ENCODE data around the gene C7. TPM values are rescaled to one million over a fixed set of nuclear protein-coding genes. Genes with fewer than 3 reads are reported as not detected.

The C7 gene
- total RNA-seq, 2 donors from 2014 or later, result not detected

DNA sequence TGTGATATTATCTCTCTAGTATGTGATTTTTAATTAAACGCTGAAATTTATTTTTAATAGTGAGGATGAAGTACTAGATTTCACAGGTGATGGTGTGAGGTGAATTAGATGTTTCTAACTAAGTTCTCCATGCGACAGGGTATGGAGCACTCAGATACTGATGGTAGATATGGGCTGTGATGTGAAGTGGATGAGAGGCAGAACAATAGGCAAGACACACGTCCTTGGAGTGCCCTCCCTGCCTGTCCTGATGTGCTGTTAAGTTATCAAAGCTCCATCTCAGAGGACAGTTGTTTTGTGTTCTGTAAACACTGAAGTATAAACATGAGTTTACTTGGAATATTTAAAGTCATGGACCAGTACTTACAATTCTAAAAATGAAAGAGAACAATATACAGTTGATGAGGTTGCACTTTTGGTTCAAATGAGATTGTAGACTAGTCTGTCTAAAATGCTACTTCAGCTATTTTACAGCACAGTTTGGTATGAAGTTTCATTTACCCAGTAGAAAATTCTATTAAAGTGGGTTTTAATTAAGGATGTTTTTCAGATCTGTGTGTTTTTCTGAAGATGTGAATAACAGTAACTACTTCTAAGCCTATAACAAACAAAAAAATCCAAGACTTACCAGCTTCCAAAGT lies 64.2 kb downstream of the C7 start:
- ATAC-seq (no peak), DNase-seq (ENCODE audit: low spot score in 2 of 2) (no peak)
- H3K9me3 Mint-ChIP-seq, result no peaks in the 10 kb centered on the region

DNA sequence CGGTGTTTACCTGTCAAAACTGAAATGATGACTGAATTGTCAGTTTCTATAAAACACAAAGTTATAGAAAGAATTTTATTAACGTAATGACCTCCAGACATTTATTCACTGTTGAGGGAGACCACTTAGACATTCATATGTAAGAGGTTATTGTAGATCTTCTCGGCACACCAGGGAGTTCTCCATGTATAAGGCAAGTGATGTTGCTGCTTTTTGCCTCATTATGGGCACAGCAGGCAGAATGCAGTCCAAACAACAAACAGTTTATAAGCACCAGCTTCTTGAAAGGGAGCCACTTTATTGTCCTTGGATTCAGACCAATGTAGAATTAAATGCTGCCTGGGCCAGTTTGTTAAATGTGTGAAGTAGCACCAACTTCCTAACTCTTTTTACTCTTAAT lies 66.7 kb downstream of the C7 start:
- H3K9me3 Mint-ChIP-seq, result no peaks in the 10 kb centered on the region
- H3K36me3 Mint-ChIP-seq, result no peaks in the 10 kb centered on the region

More for the DNA sequence above, 64.2 kb downstream of the C7 start:
- Mint-ChIP-seq H3K36me3 (no peaks in the 10 kb centered on the region), H3K27ac (no peak overlapping the region)

DNA sequence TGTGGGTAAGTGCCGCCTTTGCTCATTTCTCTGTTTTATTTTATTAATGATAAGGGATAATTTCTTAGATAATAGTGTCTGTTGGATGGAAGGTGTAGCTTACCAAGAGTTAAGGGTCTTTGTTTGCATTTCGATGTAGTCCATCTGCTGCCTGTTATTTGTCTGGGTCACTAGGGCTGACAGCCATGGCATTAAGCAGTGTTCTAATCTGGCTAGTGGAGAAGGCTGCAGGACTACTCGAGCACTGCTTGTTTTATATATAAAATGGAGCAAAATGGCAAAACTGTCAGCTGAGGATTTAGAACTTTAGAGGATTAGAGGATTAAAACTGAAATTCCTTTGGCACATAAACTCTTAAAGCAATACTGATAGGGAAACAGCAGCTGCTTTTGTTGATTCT lies 67.5 kb downstream of the C7 start:
- no peaks in the 10 kb centered on the region for H3K36me3 Mint-ChIP-seq
- no peaks in the 10 kb centered on the region for H3K9me3 Mint-ChIP-seq
- no peak for DNase-seq (ENCODE audit: low spot score in 2 of 2)
- H3K27ac Mint-ChIP-seq, result no peak overlapping the region
- ATAC-seq, result no peak

More for the DNA sequence above, 66.7 kb downstream of the C7 start:
- no peak for ATAC-seq
- DNase-seq (ENCODE audit: low spot score in 2 of 2), result no peak
- no peak overlapping the region for H3K27ac Mint-ChIP-seq

DNA sequence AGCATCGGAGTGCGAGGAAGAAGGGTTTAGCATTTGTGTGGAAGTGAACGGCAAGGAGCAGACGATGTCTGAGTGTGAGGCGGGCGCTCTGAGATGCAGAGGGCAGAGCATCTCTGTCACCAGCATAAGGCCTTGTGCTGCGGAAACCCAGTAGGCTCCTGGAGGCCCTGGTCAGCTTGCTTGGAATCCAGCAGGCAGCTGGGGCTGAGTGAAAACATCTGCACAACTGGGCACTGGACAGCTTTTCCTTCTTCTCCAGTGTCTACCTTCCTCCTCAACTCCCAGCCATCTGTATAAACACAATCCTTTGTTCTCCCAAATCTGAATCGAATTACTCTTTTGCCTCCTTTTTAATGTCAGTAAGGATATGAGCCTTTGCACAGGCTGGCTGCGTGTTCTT lies 72.1 kb downstream of the C7 start:
- ATAC-seq (no peak), DNase-seq (ENCODE audit: low spot score in 2 of 2) (no peak)
- Mint-ChIP-seq H3K27ac (no peak overlapping the region), H3K9me3 (no peaks in the 10 kb centered on the region), H3K36me3 (no peaks in the 10 kb centered on the region)

DNA sequence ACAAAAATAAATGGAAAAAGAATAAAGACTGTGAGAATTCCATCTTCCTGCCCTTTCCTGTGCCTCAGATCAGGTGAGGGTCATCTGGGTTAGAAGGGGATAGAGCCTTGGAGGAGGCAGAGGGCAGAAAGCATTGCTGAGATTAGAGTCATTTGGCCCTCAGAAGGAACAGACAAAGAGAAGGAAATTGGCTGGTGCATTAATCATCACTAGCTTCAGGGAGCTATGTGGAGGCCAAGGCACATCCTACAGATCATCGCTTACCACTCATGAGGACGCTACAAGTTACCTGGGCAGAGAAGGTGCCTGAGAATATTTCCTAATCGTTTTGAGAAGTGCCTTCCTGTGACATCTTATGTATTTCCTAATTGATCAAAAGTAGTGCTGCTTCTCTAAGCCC lies 74.5 kb downstream of the C7 start:
- ATAC-seq (no peak), DNase-seq (ENCODE audit: low spot score in 2 of 2) (no peak)
- no peaks in the 10 kb centered on the region for H3K9me3 Mint-ChIP-seq
- no peaks in the 10 kb centered on the region for H3K36me3 Mint-ChIP-seq
- H3K27ac Mint-ChIP-seq, result no peak overlapping the region

DNA sequence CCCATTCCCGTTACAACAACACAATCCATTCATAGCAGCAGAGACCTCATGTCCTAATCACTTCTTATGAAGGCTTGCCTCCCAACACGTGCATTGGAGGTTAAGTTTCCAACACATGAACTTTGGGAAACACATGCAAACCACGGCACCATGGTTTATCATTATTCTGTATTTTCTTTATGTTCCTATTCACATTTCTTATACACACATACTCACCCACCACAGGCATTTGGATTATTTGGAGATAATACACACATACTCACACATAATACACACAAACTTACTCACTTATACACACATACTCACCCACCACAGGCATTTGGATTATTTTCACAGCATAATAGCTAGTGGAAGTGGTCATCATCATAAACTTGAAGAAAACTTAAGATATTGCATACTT lies 75.6 kb downstream of the C7 start:
- Mint-ChIP-seq H3K9me3 (no peaks in the 10 kb centered on the region), H3K27ac (no peak overlapping the region)
- no peak for DNase-seq (ENCODE audit: low spot score in 2 of 2)

DNA sequence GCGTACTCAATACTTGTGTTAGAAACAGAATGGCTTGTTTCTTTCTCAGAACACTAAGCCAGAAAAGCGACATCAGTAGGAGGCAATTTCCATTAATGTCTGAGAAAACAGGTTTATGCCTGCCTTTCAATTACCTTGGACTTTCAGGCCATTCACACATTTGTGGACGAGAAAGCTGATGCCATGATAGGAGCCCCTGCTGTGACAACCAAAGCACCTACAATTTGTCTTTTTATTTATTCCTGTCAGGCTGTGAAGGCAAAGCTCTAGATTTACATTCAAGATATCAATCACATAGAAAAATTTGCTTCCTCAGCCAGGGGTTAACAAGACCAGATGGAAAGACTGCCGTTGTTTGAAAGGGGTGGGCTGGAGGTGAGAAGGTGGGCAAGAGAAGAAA lies 76.2 kb downstream of the C7 start:
- no peak for DNase-seq (ENCODE audit: low spot score in 2 of 2)
- Mint-ChIP-seq H3K36me3 (no peaks in the 10 kb centered on the region), H3K9me3 (no peaks in the 10 kb centered on the region), H3K27ac (no peak overlapping the region)
- no peak for ATAC-seq

More for the DNA sequence above, 75.6 kb downstream of the C7 start:
- no peaks in the 10 kb centered on the region for H3K36me3 Mint-ChIP-seq
- no peak for ATAC-seq

DNA sequence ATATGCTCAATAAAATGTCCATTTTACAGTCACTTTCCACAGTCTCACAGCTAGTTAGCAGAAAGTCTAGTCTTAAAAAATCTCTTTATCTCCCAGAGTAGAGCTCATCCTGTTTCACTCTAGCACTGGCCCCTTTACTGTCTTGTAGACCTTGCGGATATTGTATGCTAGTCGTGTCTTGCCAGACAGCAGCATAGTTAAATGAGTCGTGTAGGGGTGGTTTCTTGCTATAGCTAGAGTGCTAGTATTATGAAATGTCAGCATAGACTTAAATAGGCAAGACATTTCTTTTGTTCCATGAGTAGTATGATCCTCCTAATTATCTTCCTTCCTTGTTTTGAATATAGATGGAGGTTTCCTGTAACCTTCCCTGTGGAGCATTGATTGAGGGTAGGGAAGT lies 77.4 kb downstream of the C7 start:
- no peaks in the 10 kb centered on the region for H3K9me3 Mint-ChIP-seq
- H3K27ac Mint-ChIP-seq, result no peak overlapping the region
- no peak for ATAC-seq
- H3K36me3 Mint-ChIP-seq, result no peaks in the 10 kb centered on the region
- DNase-seq (ENCODE audit: low spot score in 2 of 2), result no peak

DNA sequence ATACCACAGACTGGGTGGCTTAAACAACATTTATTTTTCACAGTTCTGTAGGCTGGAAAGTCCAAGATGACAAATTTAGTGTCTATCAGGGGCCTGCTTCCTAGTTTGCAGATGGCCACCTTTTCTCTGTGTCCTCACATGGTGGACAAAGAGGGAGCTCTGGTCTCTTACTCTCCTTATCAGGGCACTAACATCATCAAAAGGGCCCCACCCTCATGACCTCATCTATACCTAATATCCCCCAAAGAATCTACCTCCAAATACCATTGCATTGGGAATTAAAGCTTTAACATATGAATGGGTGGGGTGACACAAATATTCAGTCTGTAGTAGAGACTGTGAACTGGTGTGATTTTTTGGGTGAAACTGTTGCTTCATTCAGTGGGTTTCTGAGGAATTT lies 78.1 kb downstream of the C7 start:
- DNase-seq (ENCODE audit: low spot score in 2 of 2) (no peak), ATAC-seq (no peak)
- no peaks in the 10 kb centered on the region for H3K9me3 Mint-ChIP-seq
- no peaks in the 10 kb centered on the region for H3K36me3 Mint-ChIP-seq
- no peak overlapping the region for H3K27ac Mint-ChIP-seq

DNA sequence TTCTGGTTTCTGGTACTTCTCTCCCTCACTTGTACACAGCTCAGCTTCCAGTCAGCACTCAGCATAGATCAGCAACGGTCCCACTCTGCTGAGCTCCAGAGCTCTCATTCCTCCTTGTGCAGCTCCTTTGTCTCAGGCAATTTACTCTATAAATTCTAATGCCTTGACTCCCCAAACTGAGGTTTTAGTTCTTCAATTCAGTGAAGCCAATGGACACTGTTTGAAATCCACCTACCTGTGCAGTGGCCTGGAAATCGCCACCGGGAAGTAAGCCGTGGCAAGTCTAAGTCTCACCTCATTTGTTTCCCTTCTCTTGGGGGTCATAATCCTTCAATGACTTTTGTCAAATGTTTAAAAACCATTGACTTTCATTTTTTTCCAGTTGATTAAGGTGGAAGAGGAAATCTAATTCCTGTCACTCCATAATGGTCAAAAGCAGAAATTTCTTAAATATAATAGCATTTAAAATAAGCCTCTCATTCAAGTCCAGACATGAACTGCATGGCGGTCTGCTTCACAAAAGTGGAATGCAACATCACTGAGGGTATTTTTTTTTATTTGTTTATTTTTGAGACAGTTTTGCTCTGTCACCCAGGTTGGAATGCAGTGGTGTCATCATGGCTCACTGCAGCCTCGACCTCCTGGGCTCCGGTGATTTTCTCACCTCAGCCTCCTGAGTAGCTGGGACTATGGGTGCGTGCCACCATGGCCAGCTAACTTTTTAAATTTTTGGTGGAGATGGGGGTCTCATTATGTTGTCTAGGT lies 79.6 kb downstream of the C7 start:
- no peak overlapping the region for H3K27ac Mint-ChIP-seq
- H3K36me3 Mint-ChIP-seq, result no peaks in the 10 kb centered on the region
- no peak for ATAC-seq
- DNase-seq (ENCODE audit: low spot score in 2 of 2), result no peak
- no peaks in the 10 kb centered on the region for H3K9me3 Mint-ChIP-seq

DNA sequence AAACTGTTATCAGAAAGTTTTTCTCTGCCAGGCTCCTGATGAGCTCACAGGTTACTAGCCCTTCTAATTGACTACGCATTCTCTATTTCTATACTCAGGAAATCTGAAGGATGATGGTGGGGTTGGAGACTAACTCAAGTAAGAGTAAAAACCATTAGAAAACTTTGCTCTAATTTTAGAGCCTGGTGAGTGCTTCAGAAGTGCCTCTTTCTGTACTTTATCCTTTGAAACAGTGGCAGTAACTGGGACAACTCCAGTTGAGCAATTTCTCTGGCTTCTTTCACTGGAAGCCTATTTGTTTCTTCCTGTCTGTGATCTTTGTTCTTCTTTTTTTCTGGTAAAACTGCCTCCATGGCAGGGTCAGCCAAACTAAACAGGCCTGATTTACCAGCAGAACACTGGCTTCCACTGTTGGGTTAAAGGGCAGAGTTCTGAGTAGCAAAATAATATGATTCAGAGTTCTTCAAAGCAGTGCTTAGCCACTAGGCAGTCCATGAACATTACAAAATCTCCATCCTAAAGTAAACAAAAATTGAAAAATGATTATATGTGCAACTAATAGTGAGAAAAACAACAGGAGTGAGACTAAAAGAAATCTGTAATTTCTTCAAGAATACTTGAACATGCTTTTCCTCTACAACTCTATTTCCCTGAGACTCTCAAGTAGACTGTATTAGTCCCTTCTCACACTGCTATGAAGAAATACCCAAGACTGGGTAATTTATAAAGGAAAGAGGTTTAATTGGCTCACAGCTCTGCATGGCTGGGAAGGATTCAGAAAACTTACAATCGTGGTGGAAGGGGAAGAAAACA lies 82.1 kb downstream of the C7 start:
- Mint-ChIP-seq H3K36me3 (no peaks in the 10 kb centered on the region), H3K9me3 (no peaks in the 10 kb centered on the region), H3K27ac (no peak overlapping the region)
- ATAC-seq, result no peak
- DNase-seq (ENCODE audit: low spot score in 2 of 2), result no peak

DNA sequence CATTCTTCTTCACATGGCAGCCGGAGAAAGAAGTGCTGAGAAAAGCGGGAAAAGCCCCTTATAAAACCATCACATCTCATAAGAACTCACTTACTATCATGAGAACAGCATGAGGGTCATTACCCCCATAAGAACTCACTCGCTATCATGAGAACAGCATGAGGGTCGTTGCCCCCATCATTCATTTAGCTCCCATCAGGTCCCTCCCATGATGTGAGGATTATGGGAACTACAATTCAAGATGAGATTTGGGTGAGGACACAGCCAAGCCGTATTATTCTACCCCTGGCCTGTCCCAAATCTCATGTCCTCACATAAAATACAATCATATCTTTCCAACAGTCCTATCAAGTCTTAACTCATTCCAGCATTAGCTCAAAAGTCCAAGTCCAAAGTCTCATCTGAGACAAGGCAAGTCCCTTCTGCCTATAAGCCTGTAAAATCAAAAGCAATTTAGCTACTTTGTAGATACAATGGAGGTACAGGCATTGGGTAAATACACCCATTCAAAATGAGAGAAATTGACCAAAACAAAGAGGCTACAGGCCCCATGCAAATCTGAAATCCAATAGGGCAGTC lies 82.8 kb downstream of the C7 start:
- no peaks in the 10 kb centered on the region for H3K36me3 Mint-ChIP-seq
- no peaks in the 10 kb centered on the region for H3K9me3 Mint-ChIP-seq
- ATAC-seq, result no peak
- no peak overlapping the region for H3K27ac Mint-ChIP-seq
- DNase-seq (ENCODE audit: low spot score in 2 of 2), result no peak

DNA sequence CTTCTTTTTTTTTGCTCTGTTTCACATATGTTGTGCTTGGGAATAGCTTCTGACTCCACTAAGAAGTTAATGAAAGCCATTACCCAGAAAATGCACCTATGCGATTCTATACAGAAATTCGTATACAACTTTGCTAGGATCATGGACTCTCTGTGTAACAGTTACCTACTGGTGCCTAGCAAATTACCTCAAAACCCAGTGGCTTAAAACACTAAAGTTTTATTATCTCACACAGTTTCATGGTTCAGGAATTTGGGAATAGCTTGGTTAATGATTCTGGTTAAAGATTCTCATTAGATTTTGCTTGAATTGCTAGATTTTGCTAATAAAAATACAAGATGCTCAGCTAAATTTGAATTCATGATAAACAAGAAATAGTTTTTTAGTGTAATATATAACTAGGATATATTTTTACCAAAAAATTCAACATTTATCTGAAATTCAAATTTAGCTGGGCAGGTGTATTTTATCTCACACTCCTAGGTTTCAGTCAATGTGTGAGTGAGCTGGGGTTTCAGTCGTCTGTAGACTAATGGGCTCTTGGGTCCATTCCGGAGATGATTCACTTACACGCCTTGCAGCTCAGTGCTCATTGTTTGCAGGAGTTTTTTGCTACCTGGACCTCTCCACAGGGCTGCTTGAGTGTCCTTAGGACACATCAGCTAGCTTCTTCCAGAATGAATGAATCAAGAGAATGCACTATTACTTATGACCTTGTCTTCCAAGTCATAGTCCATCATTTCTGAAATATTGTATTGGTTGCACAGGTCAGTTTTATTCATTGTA lies 86.7 kb downstream of the C7 start:
- Mint-ChIP-seq H3K9me3 (no peaks in the 10 kb centered on the region), H3K27ac (no peak overlapping the region), H3K36me3 (no peaks in the 10 kb centered on the region)
- ATAC-seq, result no peak
- no peak for DNase-seq (ENCODE audit: low spot score in 2 of 2)

DNA sequence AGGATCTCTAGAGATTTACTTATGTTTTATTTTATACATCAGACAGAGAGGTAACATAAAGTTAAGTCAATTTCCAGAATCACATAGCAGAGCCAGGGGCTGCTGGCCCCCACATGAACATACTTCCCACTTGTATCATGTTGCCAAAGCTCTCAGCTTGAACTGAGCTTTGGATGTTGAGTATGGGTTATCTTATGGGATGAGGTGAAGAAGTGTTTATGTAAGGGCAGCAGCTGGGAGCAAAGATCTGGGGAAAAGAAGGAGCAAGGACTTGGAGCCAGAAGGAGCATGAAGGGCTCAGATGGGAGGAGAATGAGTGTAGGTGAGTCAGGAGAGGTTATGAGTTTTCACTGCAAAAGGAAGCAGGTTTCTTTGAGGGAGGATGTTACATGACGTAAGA lies 89.8 kb downstream of the C7 start:
- Mint-ChIP-seq H3K36me3 (no peaks in the 10 kb centered on the region), H3K9me3 (no peaks in the 10 kb centered on the region), H3K27ac (no peak overlapping the region)
- DNase-seq (ENCODE audit: low spot score in 2 of 2), result no peak
- ATAC-seq, result no peak

DNA sequence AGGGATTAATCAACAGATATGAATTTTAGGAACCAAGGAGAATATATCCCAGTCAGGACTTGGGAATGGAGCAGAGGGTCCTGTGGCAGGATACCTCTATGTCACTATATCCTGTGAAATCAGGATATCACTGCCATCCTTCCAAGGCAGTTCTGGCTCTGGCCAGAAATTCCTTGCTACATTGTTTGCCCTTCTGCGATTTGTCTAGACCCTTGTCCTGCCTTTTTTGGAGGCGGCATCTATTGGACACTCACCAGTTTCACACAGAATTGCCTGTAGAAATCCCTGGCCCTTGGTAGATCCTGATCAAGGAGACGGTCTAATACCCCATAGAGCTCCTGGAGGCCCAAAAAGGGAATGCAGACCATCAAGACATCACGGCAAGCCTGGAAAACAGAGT lies 90.7 kb downstream of the C7 start:
- H3K36me3 Mint-ChIP-seq, result no peaks in the 10 kb centered on the region
- no peaks in the 10 kb centered on the region for H3K9me3 Mint-ChIP-seq
- no peak overlapping the region for H3K27ac Mint-ChIP-seq

DNA sequence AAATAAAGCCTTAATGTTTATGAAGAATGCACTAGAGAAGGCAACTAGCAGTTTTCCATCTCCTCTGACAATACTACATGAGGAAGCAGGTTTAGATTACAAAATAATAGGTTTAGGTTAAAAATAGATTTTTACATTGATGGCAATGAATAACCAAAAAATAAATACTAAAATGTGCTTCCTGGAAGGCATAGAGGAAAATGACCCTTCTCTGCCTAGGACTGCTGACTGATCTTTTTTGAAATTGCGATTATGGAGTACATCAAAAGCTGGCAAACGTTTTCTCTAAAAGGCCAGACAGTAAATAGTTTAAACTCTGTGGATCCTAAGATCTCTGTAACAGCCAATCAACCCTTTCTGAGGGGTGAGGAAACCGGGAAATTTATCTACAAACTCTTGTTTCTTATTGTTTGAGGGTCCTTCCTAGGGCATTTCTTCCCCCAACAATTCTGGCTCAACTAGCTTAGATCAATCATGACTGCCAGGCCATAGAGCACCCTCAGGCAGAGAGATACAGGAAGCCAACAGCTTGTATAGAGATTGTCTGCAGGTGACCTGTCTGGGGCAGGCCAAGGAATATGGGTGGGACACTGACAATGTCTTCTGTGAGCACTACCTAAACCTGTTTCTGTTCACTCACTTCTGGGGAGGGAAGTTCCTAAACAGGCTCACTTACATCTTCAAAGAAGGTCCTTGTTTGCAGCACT lies 94.5 kb downstream of the C7 start:
- no peak for DNase-seq (ENCODE audit: low spot score in 2 of 2)
- ATAC-seq, result no peak
- Mint-ChIP-seq H3K36me3 (no peaks in the 10 kb centered on the region), H3K9me3 (no peaks in the 10 kb centered on the region), H3K27ac (no peak overlapping the region)

More for the DNA sequence above, 90.7 kb downstream of the C7 start:
- DNase-seq (ENCODE audit: low spot score in 2 of 2), result no peak
- ATAC-seq, result no peak
